CD4-positive, alpha-beta T cell treated with Interleukin-1 beta for 1 hour (primary cell): Measurements from ENCODE around the gene CCDC102B.
"Not testable (repeated sequence)": the region's sequence is repeated elsewhere in the genome, so short reads cannot be mapped to it uniquely, and the experiment has no call there.

Experiments used
- DNase-seq, 2 donors: peaks; one replicate each; pipeline ENCODE4 v3.0.0-alpha.2; 2020 to 2022

The CCDC102B gene

DNA sequence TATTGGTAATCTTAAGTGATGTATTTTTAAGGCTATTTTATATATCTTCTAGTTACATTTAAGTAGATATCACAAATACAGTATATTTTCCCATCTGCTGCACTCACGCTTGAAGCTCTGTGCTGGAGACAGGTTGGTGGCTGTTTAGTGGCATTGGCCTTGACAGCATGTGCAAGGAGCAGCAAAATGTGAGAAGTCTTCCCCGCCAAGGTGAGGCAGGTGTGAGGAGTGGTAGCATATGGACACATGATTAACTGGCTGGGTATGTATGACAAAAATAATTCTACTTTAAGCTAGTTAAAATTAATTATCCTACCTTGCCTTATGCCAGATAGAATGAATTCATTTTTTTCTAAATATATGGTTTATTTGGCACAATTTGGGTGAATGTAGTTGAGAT lies 117.2 kb downstream of the CCDC102B start:
- DNase-seq = no peak

- DNase-seq = no peak
Observed at GRCh38 chr18:68916734-68917133, 118.9 kb downstream of the CCDC102B start.

- DNase-seq = no peak
Observed at GRCh38 chr18:68918216-68918615, 120.3 kb downstream of the CCDC102B start.

DNA sequence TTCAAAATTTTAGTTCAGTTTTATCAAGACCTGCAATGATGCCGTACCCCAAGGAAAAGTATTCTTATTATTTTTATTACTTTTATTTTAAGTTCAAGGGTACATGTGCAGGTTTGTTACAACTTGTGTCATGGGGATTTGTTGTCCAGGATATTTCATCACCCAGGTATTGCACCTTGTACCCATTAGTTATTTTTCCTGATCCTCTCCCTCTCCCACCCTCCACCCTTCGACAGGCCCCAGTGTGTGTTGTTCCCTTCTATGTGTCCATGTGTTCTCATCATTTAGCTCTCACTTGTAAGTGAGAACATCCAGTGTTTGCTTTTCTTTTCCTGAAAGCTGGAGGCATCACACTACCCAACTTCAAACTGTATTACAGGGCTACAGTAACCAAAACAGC lies 122.0 kb downstream of the CCDC102B start:
- no peak for DNase-seq

DNA sequence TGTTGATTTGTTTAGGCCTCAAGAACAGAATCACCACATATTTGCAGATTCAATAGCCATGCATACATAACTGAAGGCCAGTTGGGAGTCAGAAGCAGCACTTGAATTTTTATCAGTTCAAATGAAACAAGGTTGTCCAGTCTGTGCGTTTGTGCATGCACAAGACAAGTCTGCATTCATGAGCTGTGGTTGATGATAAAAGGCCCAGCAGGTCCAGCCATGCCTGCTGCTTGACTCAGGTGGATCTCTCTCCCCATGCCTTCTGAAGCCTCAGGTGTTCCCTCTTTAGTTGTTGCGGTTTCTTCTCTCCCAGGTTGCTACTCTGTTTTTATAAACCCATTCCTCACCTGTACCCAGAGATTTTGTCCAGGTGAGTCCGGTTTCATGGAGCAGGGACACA lies 124.5 kb downstream of the CCDC102B start:
- DNase-seq = no peak

DNA sequence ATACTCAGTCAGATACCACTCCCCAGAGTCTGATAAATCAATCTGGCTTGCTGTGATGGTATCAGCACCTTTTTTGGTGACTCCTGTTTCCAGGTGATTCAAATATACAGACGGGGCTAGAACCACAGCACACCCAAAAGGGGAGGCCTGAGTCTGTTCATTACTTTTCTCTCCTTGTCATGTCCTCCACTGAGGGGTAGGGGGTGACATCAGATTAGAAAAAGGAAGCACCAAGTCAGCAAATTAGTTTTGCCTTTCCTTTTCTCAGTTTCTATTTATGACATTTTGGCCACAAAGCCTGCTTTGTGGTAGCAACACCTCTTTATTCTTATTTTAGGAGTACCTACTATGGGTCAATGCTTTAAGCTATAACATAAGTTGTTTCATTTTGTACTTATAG lies 127.4 kb downstream of the CCDC102B start:
- DNase-seq = no peak

GRCh38 chr18:68928762-68929675 lies 131.1 kb downstream of the CCDC102B start:
- no peak for DNase-seq

DNA sequence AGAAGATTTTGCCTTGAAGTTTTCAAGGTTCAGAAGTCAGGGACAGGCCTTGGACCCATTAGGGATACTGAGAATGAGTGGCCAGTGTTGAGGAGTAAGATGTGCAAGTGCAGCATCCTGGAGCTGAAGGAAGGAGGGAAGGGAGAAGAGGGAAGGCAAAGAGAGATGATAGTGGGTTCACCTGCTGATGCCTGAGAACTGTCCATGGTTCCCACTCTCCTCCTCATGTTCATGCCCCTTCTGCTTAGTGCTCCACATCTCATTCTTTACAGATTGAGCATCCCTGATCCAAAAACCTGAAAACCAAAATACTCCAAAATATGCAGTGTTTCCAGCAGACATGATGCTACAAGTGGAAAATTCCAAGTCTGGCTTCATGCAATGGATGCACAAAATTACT lies 137.8 kb downstream of the CCDC102B start:
- no peak for DNase-seq

DNA sequence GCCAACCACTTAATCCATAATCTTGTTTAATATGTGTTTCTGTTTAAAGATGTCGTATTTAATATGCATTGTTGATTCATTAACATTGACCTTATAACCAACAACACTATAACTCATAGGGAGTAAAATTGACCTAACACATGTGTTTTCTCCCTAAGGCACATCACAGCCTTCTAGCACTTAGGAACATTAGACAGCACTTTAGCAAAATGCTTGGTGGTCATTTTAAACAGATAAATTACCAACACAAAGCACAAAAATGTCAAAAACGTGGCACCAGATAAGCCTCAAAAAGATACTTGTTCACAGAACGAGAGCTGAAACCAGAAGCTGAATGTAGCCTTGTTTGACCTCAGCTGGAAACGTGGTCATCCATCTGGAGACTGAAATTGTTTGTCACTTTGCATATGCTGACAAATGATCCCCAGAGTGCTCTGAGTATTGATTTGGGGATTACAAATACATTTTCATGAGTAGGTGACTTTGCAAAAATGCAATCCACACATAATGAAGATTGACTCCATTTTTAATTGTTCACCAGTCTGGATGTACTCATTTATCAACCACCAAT lies 139.2 kb downstream of the CCDC102B start:
- DNase-seq = no peak

GRCh38 chr18:68940039-68940438 lies 142.2 kb downstream of the CCDC102B start:
- DNase-seq = no peak

GRCh38 chr18:68940754-68941153 lies 142.9 kb downstream of the CCDC102B start:
- no peak for DNase-seq

DNA sequence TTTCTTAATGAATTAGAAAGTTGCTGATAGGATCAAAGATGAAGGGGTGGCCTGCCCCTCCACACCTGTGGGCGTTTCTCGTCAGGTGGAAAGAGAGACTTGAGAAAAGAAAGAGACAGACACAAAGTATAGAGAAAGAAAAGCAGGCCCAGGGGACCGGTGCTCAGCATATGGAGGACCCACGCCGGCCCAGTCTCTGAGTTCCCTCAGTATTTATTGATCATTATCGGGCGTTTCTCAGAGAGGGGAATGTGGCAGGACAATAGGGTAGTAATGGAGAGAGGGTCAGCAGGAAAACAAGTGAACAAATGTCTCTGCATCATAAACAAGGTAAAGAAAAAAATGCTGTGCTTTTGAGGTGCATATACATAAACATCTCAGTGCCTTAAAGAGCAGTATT lies 144.3 kb downstream of the CCDC102B start:
- DNase-seq = no peak

DNA sequence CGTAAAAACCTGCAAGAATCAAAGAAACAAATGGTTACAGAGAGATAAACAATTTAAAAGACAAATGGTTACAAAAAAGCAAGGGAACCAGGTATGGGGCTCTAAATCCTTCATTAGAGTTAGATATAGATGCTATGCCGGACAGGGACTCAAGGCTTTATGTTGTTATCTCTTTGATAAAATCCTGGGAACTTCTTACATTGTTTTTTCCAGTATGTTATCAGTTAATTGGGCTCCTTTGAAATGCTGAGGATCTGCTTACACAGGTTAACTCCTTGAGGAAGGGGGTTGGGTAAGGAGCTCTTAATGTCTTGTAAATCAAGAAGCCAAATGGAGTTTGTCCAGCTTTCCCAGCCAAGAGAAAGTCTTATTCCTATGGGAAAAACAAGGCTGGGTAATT lies 146.0 kb downstream of the CCDC102B start:
- DNase-seq = not testable (repeated sequence)

DNA sequence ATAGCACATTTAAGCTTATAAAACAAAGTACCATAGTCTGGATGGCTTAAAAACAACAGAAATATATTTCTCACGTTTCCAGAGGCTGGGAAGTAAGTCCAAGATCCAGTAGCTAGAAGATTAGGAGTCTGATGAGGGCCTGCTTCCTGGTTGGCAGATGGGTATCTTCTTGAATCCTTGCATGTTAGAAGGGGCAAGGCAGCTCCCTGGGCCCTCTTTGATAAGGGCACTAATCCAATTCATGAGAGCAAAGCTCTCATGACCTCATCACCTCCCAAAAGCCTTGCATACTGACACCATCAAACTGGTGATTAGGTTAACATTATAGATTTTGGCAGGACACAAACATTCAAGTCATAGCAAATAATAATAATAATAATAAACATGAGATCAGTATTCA lies 146.4 kb downstream of the CCDC102B start:
- no peak for DNase-seq

DNA sequence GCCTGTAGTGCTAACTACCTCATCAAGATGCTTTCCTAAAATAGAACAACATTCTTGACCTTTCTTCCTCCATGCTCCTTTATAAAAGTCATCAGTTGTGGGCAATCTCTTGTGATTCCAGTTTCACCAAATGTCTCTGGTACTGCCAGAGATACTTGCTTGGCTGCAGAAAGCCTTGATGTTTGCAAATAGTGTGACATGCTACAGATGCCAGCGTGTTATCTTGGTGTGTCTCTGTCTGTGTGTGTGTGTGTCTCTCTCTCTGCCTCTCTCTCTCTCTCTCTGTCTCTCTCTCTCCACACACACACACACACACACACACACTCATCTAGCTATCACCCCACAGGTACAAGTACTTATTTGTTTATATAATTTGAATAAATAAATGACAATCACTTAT lies 146.9 kb downstream of the CCDC102B start:
- DNase-seq = no peak

- no peak for DNase-seq
Observed at GRCh38 chr18:68948622-68949021, 150.7 kb downstream of the CCDC102B start.

DNA sequence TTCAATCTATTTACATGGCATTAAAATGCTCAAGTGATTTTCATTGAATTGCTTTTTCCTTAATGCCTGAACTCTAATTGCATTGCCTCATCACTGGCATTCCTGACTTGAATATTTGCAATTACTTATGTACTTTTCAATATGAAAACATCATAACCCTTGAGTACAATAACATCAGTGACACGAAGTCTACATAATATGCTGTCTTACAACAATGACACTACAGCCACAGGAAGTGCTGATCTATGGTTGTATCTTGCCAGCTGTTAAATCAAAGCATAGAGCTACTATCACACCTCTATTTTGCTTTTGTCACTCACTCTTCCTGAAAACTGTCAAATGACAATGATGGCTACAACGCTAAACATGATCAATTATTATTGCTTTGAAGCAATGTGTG lies 156.9 kb downstream of the CCDC102B start:
- no peak for DNase-seq

DNA sequence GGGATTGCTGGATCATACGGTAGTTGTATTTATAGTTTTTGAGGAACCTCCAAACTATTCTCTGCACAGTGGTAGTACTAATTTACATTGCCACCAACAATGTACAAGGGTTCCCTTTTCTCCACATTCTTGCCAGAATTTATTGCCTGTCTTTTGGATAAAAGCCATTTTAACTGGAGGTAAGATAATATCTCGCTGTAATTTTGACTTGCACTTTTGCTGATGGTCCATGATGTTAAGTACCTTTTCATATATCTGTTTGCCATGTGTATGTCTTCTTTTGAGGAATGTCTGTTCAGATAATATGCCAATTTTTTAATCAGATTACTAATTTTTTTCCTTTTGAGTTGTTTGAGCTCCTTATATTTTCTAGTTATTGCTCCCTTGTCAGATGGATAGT lies 158.8 kb downstream of the CCDC102B start:
- DNase-seq = no peak

DNA sequence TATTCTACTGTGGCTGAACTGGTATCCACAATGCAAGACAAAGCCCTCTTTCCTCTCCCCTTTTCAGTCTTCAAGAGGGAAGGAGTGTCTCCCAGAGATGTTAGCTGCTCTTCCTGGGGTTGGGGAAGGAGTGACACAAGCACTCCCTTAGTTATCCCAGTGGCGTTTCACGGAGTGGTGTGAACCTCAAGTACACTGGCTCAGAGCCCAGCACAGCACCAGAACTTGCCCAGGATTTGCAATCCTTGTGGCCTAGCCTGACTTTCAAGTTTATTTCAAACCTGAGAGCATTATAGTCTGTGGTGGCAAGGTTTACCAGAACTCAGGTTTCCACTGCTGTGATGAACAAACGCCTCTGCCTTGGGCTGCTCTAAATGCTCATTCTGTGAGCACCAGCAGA lies 162.5 kb downstream of the CCDC102B start:
- no peak for DNase-seq

DNA sequence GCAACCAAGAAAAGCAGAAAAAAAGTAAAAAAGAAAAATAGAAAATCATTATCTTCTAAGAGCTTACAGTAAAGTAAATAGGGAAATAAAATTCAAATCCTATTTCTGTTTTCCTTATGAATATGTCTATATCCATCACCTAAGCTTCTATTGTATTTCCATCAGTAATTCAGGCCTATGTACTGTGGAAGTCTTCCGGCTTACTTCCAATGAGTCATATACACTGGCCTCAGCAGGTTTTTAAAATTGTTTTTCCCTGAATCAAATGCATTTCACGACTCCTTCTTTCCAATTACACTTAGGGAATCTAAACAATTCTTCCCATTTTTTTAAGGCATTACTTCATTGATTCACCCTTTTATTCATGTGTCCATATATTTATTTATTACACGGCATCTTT lies 164.7 kb downstream of the CCDC102B start:
- no peak for DNase-seq

GRCh38 chr18:68965817-68966216 lies 167.9 kb downstream of the CCDC102B start:
- DNase-seq = no peak

DNA sequence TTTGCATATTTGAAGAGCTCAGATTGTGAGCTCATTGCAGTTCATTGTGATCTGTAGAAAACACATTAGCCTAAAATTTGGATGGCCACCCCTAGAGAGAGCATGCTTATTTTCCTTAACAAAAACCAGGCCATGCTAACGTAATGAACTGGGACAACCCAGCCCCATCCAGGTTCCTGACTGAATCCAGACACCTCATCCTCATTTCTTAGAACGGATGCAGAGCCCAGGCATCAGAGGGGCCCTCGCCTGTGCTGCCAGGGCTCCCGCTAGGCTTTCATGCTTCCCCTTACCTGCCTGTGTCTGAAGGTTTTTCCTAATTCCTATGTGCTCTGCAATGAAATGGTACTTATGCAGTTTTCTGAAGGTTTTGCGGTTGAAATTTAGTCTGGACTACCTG lies 171.1 kb downstream of the CCDC102B start:
- no peak for DNase-seq

GRCh38 chr18:68972176-68972575 lies 174.3 kb downstream of the CCDC102B start:
- DNase-seq = no peak

DNA sequence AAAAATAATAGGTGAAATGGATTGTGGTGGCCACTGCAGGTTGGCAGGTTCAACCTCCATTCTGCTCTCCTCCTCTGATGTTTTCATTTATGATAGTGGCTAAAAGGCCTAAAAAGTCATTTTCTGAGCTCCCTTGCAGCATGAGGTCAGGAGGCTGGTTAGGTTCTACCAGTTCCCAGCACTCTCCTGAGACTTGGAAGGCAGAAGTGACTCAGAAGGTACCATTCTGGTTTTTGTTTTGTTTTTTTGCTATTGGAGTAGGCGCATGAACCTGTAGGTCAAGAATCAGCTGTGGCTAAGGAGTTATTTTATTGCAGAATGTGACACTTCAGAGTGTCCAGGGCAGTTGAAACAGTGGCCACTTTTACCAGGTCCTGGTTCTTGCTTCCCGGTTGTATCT lies 181.9 kb downstream of the CCDC102B start:
- DNase-seq = no peak

DNA sequence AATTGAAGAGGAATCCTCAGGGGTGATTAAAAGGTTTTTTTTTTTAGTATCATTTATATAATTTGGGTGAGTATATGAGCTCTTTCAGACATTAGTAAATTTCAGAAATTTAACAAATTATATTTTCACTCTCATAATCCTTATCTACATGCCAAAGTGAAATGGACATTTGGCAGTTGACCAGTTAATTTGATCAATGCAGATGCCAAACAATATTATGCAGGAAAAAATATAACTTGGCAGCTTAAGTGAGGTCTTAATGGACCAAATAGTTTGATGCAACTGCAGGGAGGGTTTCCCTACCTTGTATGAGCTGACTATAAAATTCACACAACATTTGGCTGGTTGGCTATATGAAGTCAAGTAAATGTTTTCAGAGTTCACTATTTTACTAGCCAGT lies 185.2 kb downstream of the CCDC102B start:
- DNase-seq = no peak
